GM21619 (cell line): Measurements from ENCODE around the gene IMPA2.

Experiments used
- ATAC-seq: cut with Tn5 transposase; IDR thresholded peaks from one replicate; pipeline ENCODE4 v1.9.1; 2021; ENCODE audit not compliant: unreplicated experiment

IMPA2 gene

DNA sequence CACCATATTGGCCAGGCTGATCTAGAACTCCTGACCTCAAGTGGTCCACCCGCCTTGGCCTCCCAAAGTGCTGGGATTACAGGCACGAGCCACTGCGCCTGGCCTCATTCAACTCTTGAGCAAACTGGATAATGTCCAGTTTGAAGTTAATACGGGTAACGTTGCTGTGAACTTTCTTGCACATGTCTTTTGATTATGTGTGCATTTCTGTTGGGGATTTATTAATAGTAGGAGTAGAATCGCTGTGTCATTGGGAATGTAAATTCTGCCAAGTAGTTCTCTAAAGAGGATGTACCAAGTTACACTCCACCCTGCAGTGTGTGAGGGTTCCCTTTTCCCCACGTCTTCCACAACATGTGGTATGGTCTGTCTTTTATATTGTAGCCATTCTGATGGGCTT is 6.2 kb downstream of the IMPA2 start:
- ATAC-seq, result no peak

DNA sequence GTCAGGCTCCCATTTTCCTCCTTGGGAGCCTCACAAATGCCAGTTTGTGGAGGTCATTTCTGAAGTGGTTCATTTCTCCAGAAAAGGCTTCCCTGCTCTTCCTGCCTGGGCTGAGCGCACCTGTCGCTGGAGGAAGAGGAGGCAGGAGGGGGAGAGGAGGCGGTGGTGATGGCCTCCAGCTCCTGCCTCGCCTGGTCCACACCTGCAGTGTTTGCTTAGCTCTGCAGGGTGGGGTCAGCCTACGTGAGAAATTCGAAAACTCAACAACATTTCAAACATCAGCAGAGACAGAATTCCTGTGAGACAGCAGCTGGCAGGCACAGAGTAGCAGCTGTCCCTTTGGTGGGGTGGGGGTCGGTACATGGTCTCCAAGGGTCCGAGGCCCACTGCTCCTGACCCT is 7.9 kb downstream of the IMPA2 start:
- ATAC-seq, result no peak

DNA sequence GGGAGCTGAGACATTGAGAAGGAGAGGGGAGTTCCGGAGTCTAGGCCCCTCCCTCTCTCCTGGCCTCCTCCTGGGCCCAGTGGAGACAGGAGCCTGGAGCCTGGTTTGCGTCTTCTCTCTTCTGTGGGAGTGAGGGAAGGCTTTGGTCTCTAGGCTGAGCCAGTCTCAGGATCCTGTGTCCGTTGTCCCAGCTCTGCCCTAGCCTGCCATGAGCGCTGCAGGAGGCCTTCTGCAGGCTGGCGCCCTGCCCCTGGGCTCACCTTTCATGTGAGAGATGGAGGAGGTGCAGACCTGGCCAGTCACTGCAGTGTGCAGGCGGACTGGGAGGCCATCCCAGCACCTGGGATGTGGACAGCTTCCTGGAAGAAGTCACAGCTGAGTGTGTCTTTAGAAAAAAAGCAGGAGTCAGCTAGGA is 8.7 kb downstream of the IMPA2 start:
- no peak for ATAC-seq

DNA sequence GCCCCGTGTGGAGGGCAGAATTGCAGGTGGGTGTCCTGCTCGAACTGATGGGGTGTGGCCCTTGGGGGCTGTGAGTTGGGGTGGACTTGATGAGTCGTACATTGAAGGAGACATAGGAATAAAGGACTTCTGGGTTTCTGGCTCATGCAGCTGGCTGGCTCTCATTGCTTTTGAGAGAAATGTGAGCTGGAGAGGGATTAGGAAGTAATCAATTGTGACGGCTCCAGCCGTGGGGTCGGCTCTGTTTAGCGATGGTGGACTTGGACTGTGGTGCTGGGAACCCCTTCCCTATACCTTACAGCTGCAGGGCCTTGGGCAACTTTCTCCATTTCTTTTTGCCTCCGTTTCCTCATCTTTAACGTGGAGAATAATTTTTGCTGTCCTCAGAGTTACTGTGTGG is 9.2 kb downstream of the IMPA2 start:
- no peak for ATAC-seq

DNA sequence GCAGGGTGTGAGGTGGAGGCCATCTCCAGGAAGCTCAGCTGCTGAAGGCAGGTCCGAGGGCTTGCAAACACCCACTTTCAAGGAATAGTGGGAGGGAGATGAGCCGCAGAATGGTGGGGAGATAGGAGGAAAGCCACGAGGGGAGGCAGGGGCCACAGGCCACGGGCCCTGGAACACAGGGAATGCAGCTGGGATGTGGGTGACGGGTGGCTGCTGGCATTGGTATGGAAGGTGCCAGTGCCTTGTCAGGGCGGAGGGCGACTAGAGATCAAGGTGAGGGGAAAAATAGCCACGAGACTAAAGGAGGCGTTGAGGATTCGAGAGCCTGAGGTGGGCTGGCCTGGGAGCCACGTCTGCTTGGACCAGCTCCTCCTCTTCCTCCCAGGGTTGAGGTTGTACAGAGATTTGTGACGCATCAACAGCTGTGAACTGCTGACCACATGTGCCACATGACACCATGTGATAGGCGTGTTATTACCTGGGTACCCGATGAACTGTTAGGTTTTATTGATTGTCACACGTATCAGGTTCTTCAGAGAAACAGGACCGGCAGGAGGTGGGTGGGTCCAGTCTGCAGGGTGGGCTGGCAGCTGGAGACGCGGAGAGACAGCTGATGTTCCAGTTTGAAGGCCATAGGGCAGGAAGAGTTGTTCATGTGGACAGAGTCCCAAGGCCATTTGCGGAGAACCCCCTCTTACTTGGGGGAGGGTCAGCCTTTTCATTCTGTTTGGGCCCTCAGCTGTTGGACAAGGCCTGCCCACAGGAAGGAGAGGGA is 9.9 kb downstream of the IMPA2 start:
- no peak for ATAC-seq

DNA sequence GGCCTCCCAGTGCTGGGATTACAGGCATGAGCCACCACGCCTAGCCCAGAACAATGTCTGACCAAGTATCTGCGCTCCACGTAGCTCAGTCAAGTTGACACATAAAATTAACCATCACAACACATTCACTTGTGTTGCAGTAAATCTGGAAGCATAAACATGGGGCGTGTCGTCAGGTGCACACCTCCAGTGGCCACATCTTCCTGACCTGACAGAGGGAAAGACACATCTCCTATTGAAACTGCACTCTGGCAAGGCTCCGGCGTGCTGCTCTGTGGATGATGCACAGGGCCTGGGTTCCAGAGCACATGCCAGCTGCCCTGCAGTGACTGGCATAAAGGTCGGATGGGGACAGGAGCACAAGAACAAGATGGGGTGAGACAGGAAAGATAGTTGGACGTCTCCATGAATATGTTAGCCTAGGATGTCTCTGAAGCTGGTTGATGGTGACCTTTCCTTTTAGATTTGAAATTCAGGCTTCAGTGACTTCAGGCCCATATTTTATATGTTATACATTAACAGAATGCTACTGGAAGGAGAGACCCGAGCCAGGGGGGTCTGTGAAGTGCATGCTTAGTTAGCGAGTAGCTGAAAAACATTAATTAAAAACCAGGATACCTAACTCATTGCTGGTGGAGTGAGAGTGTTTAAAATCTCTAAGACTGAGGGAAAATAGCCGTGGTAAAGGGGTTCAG is 10.9 kb downstream of the IMPA2 start:
- ATAC-seq, result no peak

DNA sequence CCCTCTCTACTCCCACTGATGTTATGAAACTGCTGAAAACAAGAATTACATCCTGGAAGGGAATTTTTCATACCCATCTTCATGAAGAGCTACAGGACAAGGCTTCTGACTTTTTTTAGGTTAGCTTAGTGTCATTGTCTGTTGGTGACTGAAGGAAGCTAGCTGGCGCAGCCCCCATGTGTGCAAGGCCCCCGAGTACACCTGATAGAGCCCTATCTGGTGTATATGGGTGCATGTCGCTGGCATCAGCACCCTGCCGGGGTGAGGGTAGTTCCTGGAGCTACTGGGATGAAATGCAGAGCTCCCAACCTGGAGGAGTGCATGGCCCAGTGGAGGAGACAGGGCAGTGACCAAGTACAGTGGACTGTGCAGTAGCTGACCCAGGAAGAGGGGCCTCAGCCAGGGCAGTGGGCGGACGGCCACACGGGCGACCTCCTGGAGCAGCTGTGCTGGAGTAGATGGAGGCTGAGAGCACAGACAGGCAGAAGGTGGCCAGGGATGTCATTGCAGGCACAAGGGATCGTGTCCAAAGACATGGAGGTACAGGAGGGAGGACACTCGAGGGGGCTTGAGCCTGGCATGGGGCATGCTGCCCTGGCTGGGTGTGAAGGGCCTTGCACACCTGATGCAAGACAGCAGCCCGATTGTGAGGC is 12.1 kb downstream of the IMPA2 start:
- ATAC-seq, result no peak

DNA sequence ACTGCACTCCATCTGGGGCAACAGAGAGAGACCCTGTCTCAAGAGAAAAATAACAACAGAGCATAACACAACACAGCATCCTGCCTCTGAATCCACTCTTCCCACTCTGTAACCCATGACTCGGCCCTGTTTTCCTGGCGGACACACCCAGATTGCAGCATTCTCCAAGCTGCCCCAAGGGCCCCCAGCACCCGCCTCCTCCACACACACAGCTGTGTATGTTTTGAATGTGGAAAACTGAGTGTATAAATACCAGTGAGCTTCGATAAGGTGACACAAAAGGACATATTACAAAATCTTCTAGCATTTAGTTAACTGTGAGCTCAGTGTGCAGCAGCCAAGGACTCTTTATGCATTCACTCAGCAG is 13.0 kb downstream of the IMPA2 start:
- ATAC-seq, result no peak

DNA sequence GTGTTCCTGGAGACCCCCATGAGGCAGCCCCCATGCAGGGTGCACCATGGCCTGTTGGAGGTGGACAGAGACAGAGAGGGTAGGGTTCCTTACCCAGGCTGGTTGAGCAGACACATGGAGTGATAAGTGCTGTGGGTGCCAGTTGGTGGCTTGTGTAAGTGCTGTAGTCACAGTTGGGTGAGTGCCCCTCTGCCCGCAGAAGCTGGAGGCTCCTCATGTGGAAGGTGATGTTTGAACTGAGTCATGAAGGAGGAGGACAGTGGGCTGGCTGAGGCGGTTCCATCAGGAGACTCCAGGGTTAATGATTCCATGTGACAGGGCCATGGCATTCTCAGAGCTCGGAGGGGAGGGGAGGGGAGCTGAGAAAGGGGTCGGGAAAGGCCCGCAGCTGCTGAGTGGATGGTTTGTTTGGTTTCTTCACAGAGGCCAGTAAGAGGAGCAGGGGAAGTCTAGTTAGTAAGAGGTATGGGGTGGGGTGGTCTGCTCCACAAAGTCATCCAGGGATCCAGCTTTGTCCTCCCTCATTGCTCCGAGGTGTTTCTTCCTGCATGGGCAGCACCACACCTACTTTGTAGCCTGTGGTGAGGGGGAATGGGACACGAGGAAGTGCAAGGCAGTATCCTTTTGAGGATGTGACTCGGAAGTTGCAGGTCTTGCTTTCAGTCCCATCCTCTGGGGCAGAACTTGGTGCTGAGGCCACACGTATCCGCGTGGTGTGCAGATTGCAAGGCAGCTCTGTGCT is 13.6 kb downstream of the IMPA2 start:
- no peak for ATAC-seq

DNA sequence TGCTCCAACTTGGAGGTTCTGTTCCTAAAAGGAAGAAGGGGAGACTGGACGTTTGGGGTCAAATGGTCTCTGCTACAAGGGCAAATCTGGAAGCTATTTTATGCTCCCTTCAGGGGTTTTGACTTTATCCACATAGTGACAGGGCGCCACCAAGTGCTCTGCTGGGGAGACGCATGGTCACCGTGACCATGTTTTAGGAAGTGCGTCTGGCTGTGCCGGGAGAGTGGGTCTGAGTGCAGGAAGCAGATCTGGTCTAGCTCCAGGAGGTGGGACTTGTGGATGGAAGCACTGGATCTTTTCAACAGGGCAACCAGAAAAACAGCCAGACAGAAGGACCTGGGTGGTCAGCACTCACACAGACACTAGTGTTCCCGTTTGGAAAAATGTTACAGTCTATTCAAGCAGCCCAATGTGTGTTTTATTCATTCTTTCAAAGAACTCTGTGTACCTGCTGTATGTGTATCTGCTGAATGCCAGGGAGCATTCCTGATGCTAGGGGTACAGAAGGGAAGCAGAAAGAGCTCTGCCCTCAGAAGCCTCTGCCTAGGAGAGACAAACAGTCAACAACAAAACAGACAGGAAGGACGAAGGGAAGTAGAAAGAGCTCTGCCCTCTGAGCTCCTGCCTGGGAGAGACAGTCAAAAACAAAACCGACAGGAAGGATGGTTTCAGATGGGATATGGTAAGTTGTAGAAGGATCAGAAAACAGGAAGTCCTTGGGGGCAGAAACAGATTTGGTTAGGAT is 14.3 kb downstream of the IMPA2 start:
- ATAC-seq, result peak; percentile 83

DNA sequence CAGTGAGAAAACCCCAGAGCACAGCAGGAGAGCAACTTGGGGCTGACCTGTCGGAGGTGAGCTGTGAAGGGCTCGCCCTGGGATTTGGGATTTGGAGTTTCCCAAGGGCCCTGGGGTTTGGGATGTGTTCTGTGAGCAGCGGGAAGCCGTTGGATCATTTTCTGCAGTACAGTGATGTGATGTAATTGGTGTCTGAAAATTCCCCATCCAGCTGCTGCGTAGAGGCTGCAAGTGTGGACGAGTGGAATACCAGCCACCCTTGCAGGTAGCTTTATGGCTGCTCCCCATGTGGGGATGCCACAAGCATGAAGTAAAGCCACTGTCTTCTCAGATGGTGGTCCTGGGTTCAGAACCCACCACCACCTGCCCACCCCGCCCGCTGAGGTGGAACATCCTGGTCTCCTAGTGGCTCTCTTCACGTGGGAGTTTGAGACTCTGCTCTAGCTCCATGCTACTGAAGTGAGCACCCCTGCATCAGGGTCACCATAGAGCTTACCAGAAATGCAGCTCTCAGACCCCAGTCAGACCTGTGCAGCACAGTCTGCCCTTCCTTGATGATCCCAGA is 15.0 kb downstream of the IMPA2 start:
- no peak for ATAC-seq

DNA sequence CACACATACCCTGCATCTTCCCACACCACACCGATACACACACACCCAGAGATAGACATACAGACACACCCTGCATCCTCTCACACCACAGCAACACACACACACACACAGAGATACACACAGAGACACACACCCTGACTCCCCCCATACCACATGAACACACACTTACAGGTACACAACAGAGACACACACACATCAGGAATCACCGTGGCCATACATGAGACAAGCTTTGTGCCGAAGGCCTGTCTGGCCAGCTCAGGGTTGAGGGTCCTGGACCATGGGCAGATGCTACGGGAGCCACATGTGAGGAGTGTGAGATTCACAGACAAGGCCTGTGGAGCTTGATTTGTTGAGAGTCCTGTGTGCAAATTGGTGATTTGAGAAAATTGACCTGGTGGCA is 15.6 kb downstream of the IMPA2 start:
- ATAC-seq, result no peak

DNA sequence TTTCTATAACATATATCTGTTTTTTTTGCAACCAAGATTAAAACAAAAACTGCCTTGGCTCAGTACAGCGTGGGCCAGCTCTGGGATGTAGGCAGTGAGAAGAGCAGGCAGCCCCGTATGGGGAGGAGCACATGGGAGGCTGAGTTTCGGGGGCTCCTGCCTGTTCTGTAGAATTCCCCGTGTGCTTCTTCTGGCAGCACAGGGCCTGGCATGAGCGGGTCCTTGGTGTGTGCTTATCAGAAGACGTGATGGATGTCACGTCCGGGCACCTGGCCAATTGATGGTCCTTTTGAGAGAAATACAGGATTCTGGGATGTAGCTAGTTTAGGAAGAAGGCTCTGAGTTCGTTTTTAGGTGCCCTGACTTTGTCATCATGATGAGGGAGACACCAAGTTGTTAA is 16.2 kb downstream of the IMPA2 start:
- ATAC-seq, result no peak

DNA sequence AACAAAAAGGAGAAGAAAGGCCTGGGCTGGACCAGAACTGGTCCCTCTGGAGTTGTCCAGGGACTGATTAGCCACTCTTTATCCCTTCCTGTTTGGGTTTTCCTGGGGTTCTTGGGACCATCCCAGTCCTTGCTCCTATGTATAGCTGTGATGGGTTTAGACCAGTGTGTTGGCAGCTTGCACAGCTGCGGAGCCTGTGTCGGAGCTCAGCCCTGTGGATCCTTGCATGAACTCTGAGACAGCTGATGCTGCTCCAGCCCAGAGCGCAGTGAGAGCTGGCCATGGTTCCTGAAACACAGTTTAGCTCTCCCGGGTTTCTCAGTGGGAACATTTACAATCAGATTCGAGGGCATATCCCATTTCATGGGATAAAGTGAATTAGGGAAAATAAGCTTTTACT is 16.9 kb downstream of the IMPA2 start:
- no peak for ATAC-seq

DNA sequence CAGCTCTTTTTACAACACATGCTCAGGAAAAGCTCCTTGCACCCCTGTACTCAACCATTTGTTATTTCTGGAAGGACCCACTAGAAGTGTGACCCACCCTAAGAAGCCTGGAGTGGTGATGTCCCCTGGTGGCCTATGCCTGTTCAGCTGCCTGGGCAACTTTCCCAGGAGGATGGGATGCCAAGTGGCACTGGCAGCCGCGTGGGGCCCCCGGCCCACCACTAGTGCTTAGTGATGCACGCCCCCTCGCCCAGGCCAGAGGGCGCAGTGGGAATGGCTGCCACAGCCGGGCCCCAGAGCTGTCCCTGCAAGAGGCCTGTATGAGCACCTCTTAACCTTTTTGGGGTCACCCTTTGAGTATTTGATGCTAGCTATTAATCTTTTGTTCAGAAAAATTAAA is 18.1 kb downstream of the IMPA2 start:
- ATAC-seq, result no peak

DNA sequence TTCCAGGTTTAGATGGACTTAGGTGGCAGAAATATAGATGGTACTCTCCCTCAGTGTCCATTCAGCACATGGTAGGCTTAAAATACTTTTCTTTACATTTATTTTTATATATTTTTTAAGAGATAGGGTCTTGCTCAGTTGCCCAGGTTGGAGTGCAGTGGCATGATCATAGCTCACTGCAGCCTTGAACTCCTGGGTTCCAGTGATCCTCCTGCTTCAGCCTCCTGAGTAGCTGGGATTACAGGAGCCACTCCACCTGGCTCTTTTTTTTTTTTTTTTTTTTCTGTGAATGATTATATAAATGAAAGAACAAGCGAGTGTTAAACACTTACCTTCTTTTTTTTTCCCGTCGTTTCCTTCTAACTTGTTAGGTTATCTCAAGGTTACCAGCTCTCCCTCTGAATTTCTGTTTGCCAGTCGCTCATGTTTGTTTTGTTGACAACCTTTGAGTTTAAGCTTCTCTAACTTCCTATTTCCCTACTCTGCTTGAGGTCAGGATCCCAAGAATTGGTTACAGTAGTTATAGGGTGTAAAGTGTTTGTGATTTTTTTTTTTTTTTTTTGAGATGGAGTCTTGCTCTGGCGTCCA is 18.9 kb downstream of the IMPA2 start:
- ATAC-seq, result no peak

DNA sequence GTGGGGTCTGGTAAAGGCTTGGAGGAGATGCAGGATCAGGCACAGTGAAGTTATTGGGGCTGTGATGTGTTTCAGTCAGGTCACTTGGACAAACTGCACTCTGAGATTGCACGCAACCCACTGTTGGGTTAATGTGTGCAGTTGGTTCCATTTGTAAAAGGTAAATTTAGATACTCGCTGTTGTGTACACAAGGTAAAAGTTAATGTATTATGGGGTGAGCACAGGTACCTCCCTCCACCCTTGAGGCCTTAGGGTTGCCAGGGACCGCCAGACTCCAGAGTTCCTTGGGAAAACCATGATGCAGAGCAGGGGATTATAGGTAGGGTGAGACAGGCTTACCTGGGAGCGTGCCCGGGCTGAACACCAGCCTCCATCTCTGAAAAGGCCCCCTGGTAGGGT is 20.1 kb downstream of the IMPA2 start:
- no peak for ATAC-seq

DNA sequence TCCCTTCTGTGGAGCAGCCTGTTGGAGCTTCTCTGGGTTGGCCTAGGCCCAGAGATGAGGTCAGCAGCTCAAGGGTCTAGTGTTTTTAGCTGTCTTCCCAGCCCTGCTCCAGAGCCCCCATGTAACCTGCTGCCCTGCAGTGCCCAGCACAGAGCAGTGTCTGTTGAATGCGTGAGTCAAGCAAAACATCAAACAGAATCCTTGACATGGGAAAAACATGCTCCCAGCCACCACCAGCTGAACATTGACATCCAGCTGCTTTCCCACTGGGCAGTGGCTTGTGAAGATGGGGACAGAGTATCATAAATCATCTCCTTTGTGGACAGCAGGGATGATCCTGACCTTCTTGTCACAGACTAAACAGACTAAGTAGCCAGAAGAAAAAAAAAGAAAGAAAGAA is 22.6 kb downstream of the IMPA2 start:
- no peak for ATAC-seq

DNA sequence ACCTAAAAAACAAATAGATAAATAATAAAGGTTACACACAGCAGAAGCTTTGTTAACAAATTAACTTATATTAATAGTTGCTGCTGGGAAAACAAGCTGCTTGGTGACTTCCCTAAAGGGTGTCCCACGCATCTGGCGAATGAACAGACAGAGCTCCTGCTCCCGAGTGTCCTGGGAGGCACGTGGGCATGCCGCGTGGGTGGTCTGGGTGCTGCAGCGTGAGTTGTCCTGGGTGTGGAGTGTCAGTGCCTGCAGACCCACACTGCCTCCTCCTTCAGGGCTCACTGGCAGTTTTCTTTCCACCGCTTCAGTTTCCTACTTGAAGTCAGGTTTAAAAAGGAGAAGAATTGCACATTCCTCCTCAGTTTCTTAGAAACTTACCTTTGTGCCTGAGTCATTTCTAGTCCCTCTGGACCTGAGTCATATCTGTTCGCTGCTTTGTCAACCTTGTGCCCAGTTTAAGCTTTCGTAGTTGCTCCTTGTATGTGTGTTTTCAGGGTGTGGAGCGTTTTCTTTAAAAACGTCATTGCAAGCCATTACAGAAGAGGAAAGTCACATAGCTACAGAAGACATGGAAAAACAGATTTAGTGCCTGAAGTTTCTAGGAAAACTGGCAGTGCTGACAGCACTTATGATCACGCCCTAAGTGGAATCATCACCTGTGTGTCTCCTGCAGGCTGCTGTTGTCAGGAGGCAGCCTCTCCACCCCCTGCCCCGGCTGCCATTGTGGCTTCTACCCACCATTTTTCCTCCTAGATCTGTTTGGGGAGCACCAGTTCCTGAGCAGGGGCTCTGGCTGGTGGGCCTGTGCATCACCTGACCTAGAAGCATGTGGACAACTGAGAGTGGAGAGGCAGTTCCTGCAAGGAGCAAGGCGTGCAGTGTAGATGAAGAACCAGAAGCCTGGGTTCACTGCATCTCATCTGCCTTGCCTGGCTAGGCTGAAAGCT is 24.5 kb downstream of the IMPA2 start:
- peak; percentile 71 for ATAC-seq
